WERI-Rb-1 (cell line): Measurements from ENCODE around the gene CREB1.
A peak's percentile ranks its signal among the peaks of the same experiment; 100 is the strongest.

Source experiments
- DNase-seq: peaks from one replicate; pipeline ENCODE4 v3.0.0-alpha.2; 2020
- H3K27ac ChIP-seq: fragments of 250-450 bp; sonication (Bioruptor Pico); 2 replicates; pipeline ENCODE4 v1.5.1; 2020; ENCODE audit warnings: mild to moderate bottlenecking, moderate library complexity
- H3K27me3 ChIP-seq: fragments of 250-450 bp; sonication (Bioruptor Pico); 2 replicates; pipeline ENCODE4 v1.5.1; 2021; ENCODE audit warnings: mild to moderate bottlenecking, low read depth, moderate library complexity; ENCODE audit not compliant: insufficient read depth, severe bottlenecking
- H3K36me3 ChIP-seq: fragments of 250-450 bp; sonication (Bioruptor Pico); 2 replicates; pipeline ENCODE4 v1.5.1; 2020; ENCODE audit warnings: mild to moderate bottlenecking, moderate library complexity
- H3K4me3 ChIP-seq: 2 replicates; pipeline ENCODE4 v1.5.1; 2011; ENCODE audit warnings: low read depth, mild to moderate bottlenecking, control low read depth, low read length
- H3K9me3 ChIP-seq: fragments of 250-450 bp; sonication (Bioruptor Pico); 2 replicates; pipeline ENCODE4 v1.5.1; 2021; ENCODE audit warnings: mild to moderate bottlenecking, moderate library complexity; ENCODE audit not compliant: severe bottlenecking
- TF ChIP-seq, protein P1 (sequence below): IDR thresholded peaks from 2 replicates; pipeline ENCODE4 v1.5.1; 2011; ENCODE audit warnings: low read depth, mild to moderate bottlenecking, control low read depth, inconsistent platforms, low read length

The CREB1 gene

DNA sequence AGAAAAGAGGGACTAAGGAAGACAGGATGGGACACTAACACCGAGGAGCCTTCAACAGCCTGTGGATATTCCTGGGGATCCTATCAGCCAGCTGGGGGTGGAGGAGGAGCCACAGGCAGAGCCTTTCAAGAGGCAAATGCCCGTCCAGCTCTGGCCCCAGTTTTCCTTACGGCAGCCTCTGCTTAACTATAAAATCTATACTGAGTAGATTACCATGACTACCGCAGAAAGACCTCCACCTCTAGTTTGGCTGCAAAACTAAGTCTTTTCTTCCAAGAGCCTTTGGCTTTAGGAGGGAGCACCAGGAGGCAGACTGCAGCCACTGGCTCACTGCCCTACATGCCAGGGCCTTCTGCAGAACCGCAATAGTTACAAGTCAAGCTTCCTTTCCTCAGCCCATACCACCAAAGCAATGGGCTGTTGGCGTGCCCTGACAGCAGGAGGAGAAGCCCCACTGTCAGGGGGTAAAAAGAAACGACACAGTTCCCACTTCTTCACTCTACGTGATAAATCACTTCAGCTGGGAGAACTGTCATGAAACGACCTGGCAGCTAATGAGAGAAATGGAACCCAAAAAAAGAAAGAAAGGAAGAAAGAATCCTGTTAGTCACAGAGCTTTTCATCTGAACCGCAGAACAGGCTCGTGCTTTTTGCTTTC, 25.1 kb upstream of the CREB1 start:
- H3K9me3 ChIP-seq, result no peaks in the 10 kb centered on the region
- TF ChIP-seq, protein P1, sequence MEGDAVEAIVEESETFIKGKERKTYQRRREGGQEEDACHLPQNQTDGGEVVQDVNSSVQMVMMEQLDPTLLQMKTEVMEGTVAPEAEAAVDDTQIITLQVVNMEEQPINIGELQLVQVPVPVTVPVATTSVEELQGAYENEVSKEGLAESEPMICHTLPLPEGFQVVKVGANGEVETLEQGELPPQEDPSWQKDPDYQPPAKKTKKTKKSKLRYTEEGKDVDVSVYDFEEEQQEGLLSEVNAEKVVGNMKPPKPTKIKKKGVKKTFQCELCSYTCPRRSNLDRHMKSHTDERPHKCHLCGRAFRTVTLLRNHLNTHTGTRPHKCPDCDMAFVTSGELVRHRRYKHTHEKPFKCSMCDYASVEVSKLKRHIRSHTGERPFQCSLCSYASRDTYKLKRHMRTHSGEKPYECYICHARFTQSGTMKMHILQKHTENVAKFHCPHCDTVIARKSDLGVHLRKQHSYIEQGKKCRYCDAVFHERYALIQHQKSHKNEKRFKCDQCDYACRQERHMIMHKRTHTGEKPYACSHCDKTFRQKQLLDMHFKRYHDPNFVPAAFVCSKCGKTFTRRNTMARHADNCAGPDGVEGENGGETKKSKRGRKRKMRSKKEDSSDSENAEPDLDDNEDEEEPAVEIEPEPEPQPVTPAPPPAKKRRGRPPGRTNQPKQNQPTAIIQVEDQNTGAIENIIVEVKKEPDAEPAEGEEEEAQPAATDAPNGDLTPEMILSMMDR, result no peak
- no peaks in the 10 kb centered on the region for H3K36me3 ChIP-seq
- peak; percentile 55 for DNase-seq
- H3K27ac ChIP-seq, result no peak overlapping the region
- no peaks in the 10 kb centered on the region for H3K27me3 ChIP-seq
- no peak overlapping the region for H3K4me3 ChIP-seq

DNA sequence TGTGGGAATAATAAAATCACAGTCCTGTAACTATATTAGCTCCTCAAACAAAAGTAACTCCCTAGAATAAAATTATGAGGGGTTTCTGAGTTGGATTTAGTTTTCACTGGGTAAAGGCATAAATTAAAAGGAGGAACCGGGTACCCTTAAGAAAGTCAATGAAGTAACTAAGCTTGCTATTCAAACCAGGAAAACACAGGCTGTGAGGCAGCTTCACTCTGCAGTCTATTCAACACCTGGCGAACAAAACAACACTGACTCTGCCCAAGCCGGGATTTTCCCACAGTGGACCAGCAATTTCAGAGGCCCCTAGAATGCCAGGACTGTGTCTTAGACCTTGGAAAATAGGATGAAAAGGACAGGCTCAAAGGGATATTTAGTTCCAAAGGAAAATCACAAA, 24.6 kb upstream of the CREB1 start:
- no peaks in the 10 kb centered on the region for H3K9me3 ChIP-seq
- TF ChIP-seq, protein P1, result no peak
- H3K27ac ChIP-seq, result no peak overlapping the region
- no peak overlapping the region for H3K4me3 ChIP-seq
- DNase-seq, result no peak
- H3K36me3 ChIP-seq, result no peaks in the 10 kb centered on the region
- H3K27me3 ChIP-seq, result no peaks in the 10 kb centered on the region

DNA sequence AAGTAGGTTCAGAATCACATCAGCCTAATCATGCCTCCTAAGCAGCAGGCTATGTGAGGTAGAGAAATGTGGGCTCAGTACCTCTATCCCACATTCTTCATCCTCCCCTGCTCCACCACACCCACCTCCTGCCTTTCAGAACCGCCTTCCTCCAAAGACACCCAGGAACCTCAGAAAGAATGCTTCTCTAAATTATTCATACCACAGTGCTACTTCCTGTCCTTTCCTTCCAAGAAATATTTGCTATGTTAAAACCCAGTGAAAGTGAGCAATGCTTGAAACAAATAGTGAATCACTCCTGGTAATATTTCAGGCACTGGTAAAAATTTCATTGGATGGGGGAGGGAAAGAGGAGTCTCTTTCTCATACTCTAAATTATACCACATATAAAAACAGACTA, 24.0 kb upstream of the CREB1 start:
- TF ChIP-seq, protein P1, result no peak
- H3K4me3 ChIP-seq, result no peak overlapping the region

DNA sequence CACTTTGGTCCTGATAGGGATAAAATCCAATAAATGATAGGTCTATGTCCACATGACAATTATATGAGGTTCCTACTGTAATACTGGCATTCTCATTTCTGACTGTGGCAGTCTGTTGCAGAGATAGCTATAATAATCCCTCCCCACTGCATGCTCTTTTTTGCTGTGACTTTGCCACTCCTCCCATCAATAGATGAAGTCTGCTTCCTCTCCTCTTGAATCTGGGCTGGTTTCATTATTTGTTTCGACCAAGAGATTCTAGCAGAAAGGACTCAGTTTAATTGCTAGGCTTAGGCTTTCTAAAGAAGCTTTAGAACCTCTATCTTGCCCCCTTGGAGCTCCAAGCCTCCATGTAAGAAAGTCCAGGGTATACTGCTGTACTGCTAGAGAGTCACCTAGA, 23.3 kb upstream of the CREB1 start:
- Histone ChIP-seq H3K27ac (no peak overlapping the region), H3K36me3 (no peaks in the 10 kb centered on the region), H3K4me3 (no peak overlapping the region), H3K9me3 (no peaks in the 10 kb centered on the region), H3K27me3 (no peaks in the 10 kb centered on the region)
- DNase-seq, result no peak
- TF ChIP-seq, protein P1, result no peak

More for the DNA sequence above, 24.0 kb upstream of the CREB1 start:
- no peaks in the 10 kb centered on the region for H3K36me3 ChIP-seq
- DNase-seq, result no peak
- H3K27me3 ChIP-seq, result no peaks in the 10 kb centered on the region
- no peaks in the 10 kb centered on the region for H3K9me3 ChIP-seq
- H3K27ac ChIP-seq, result no peak overlapping the region

GRCh38 chr2:207510148-207510547, 19.6 kb upstream of the CREB1 start:
- no peaks in the 10 kb centered on the region for H3K36me3 ChIP-seq
- H3K4me3 ChIP-seq, result no peak overlapping the region
- TF ChIP-seq, protein P1, result no peak
- H3K27ac ChIP-seq, result no peak overlapping the region
- H3K27me3 ChIP-seq, result no peaks in the 10 kb centered on the region
- no peak for DNase-seq
- H3K9me3 ChIP-seq, result no peaks in the 10 kb centered on the region

DNA sequence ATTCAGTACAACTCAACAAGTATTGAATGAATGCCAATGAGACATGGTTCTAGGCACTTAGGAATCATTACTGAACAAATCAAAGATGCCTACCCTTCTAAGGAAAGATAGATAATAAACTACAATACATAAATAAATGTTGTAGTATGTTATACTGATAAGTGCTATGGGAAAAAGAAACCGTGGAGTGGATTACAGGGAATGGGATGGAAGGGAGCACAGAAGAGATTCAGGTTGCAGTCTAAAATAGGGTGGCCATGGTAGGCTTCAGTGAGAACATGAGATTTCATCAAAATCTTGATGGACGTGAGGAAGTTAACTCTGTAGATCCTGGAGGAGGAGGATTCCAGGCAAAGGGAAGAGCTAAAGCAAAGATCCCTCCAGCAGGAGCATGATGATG, 17.9 kb upstream of the CREB1 start:
- H3K27ac ChIP-seq, result no peak overlapping the region
- TF ChIP-seq, protein P1, result no peak
- no peak for DNase-seq

More for the DNA sequence above, 17.9 kb upstream of the CREB1 start:
- Histone ChIP-seq H3K9me3 (no peaks in the 10 kb centered on the region), H3K4me3 (no peak overlapping the region), H3K36me3 (no peaks in the 10 kb centered on the region), H3K27me3 (no peaks in the 10 kb centered on the region)
